Fibroblast of upper back skin (primary cell): ENCODE results near the gene CD83.
"Not testable (repeated sequence)": the region's sequence is repeated elsewhere in the genome, so short reads cannot be mapped to it uniquely, and the experiment has no call there.

Experiments
- DNase-seq: peaks from one replicate; pipeline ENCODE4 v3.0.0-alpha.2; 2013

CD83 gene

GRCh38 chr6:14151300-14151699, 33.7 kb downstream of the CD83 start:
- DNase-seq = not testable (repeated sequence)

- DNase-seq = no peak
Measured at GRCh38 chr6:14151773-14152172, 34.2 kb downstream of the CD83 start.

- DNase-seq = no peak
Measured at GRCh38 chr6:14153228-14153627, 35.7 kb downstream of the CD83 start.

GRCh38 chr6:14159090-14159489, 41.5 kb downstream of the CD83 start:
- DNase-seq = no peak

GRCh38 chr6:14162826-14163225, 45.3 kb downstream of the CD83 start:
- no peak for DNase-seq

- peak; percentile 81 for DNase-seq
Measured at GRCh38 chr6:14165091-14165490, 47.5 kb downstream of the CD83 start.

GRCh38 chr6:14166839-14167238, 49.3 kb downstream of the CD83 start:
- no peak for DNase-seq

GRCh38 chr6:14170128-14170527, 52.6 kb downstream of the CD83 start:
- no peak for DNase-seq

GRCh38 chr6:14172562-14172961, 55.0 kb downstream of the CD83 start:
- DNase-seq = no peak

- DNase-seq = no peak
Measured at GRCh38 chr6:14174226-14174625, 56.7 kb downstream of the CD83 start.

GRCh38 chr6:14174996-14175395, 57.4 kb downstream of the CD83 start:
- no peak for DNase-seq

GRCh38 chr6:14176429-14176828, 58.9 kb downstream of the CD83 start:
- no peak for DNase-seq

GRCh38 chr6:14177413-14178082, 60.0 kb downstream of the CD83 start:
- no peak for DNase-seq

- DNase-seq = no peak
Measured at GRCh38 chr6:14178083-14178445, 60.5 kb downstream of the CD83 start.

- no peak for DNase-seq
Measured at GRCh38 chr6:14180609-14181008, 63.0 kb downstream of the CD83 start.

- DNase-seq = no peak
Measured at GRCh38 chr6:14182916-14183315, 65.3 kb downstream of the CD83 start.
